22Rv1 (cell line): ENCODE measurements around the gene PHYH.

Source experiments
- ZFX ChIP-seq: fragments of 450-650 bp; IDR thresholded peaks from 2 replicates; pipeline ENCODE4 v1.6.1; 2017; ENCODE audit warnings: antibody characterized with exemption, borderline replicate concordance
- TF ChIP-seq, protein P1 (sequence below): fragments of 450-650 bp; IDR thresholded peaks from 2 replicates; pipeline ENCODE4 v1.5.1; 2017; ENCODE audit warnings: mild to moderate bottlenecking

DNA sequence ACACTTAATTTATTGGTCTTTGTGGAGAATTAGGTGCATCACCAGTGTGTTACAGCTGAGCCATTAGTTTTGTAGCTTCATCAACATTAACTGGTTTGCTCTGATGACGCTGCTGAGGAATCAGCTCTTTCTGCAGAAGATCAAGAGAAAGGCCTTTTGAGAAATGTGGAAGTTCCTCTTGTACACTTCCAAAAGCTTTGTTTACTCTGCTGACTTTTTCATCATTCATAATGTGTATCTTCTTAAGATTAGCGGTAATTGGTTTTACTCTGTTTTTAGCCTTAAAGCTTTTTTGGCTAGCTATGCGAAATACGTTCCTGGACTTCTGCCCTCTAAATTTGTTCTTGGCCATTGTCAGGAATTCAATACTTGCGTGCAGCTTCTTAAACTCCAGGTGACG is 8.2 kb upstream of the PHYH start:
- TF ChIP-seq, protein P1, sequence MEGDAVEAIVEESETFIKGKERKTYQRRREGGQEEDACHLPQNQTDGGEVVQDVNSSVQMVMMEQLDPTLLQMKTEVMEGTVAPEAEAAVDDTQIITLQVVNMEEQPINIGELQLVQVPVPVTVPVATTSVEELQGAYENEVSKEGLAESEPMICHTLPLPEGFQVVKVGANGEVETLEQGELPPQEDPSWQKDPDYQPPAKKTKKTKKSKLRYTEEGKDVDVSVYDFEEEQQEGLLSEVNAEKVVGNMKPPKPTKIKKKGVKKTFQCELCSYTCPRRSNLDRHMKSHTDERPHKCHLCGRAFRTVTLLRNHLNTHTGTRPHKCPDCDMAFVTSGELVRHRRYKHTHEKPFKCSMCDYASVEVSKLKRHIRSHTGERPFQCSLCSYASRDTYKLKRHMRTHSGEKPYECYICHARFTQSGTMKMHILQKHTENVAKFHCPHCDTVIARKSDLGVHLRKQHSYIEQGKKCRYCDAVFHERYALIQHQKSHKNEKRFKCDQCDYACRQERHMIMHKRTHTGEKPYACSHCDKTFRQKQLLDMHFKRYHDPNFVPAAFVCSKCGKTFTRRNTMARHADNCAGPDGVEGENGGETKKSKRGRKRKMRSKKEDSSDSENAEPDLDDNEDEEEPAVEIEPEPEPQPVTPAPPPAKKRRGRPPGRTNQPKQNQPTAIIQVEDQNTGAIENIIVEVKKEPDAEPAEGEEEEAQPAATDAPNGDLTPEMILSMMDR, result no peak
- TF ChIP-seq ZFX, result no peak
